HG02610 (cell line): Measurements from ENCODE around the gene ZBTB25.
A peak's percentile ranks its signal among the peaks of the same experiment; 100 is the strongest.

Experiments used
- ATAC-seq: cut with Tn5 transposase; IDR thresholded peaks from one replicate; pipeline ENCODE4 v1.9.1; 2021; ENCODE audit warnings: mild to moderate bottlenecking, moderate library complexity; ENCODE audit not compliant: unreplicated experiment

Gene ZBTB25, protein sequence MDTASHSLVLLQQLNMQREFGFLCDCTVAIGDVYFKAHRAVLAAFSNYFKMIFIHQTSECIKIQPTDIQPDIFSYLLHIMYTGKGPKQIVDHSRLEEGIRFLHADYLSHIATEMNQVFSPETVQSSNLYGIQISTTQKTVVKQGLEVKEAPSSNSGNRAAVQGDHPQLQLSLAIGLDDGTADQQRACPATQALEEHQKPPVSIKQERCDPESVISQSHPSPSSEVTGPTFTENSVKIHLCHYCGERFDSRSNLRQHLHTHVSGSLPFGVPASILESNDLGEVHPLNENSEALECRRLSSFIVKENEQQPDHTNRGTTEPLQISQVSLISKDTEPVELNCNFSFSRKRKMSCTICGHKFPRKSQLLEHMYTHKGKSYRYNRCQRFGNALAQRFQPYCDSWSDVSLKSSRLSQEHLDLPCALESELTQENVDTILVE

DNA sequence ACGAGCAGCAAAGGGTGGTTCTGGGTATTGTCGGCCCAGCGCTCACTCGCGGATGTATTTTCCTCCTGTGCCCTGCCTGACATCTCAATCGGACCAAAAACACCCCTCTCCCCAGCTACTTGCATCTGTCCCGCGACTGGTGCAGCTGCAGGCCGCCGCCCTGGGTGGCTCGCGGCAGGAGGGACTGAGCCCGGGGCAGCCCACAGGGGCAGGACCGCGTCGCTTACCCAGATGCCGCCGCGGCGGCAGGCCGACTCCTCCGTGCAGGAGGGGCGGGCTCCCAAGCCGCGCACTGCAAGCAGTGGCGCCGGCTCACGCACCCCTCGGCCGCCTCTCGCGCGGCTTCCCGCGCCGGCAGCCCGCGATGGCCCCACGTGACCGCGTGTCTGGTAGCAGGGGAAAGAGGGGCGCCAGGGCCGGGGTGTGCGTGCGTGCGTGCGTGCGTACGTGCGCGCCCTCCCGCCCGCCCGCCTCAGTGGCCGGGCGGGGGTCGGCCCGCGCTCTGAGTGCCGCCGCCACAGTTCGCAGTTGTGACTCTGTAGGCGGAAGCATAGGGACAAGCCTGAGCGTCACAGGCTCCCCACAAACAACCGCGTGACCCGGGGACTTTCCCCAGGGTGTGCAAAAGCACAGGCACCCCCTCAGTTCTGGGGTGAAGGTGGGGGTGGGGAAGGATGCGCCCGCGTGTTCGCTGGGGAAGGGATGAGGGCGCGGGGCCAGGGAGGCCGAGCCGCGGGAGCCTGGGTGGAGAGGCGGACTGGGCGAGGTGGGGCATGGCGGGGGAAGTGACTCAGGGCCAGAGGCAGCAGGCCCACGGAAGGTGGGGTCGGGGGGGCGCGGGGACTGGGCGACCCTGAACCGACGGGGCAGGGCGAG, at the start of gene ZBTB25:
ZBTB25 (minus strand) TSS at position 405 of the 876 bp plus-strand sequence. CDS start 13,305 bp downstream, outside the sequence.
- peak; percentile 60 for ATAC-seq

DNA sequence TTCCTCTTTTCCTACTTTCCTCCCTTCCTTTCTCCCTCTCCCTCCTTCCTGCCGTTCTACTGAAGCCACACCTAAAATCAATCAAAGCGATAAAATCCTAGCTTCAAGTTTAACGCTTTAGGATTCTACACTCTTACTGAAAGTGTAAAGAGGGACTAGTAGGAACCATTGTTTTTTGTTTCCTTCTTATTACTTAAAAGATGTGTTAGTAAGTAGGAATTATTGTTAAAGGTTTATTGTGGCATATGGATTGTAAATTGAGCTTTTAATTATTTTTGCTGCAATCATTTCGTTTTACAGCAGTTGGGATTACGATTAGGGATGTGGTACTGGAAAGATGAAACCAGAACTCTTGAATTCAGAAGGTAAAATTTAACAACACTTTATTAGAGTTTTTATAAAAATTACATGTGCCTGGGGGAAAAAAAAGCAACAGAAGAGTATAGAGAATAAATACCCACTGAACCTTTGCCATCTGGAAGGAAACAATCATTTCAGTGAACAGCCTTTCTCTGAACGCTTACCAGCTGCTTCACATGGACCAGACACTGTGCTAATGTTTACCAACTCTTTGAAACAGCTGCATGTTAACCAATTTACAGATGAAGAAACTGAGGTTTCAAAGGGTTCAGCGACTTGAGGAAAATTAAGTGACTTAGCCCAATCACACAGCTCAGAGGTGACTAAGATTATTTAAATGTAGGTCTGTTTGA, 47.1 kb upstream of the ZBTB25 start:
- no peak for ATAC-seq

DNA sequence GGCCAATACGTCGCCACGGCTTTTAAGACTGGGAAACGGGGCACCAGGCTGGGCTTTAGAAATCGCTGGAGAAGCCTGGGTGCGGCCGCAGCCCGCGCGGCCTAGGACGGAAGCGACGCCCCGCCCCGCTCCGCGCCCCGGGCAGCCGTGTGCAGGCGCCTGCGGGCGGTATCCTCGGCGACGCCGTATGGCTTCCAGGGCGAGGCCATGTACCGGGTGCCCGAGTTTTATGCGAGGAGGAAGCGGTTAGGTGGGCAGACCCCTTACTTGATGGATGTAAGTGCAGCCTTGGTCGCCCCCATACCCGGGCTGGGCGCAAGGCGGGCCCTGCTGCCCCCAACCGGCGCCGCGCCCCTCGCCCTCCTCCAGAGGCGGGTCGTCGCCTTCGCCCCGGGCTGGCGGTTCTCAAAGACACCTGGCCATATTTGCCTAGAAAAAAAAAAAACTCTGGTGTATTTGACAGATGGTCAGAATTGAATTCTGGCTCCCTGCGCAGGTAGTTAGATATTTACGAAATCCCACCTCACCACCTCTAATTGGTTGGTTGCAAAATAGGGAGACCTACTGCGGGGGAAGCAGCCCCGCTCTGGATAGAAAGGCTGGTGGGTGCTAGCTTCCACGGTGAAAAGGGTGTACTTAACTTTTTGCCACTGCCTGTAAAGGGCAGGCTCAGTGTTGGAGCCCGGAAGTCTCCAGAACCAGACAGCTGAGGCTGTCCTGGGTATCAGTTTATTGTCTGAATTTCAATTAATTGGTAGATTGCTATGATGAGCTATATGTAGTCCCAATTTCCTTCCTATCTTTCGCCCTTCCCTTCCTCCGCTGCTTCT, 46.4 kb upstream of the ZBTB25 start, which contains the start of gene PPP1R36:
PPP1R36 (plus strand) TSS at position 171 of the 830 bp plus-strand sequence; CDS start at position 208, 37 bp downstream.
- peak; percentile 46 for ATAC-seq

DNA sequence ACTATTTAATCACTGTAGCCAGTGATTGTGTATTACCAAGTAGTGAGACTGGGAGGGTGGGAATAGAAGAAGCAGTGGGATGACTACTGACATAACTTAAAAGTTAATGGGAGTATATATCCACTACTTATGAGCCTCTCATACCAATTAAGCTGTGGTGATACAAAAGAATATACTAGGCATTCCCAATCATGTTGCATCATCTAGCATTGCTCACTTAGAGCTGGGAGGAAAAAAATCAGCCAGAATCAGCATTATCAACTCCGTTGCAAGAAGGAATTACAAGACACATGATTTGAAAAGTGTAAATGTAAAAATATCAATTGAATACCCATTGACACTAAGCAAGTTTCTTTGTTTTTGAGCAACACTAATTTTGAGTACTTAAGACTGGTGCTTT, 45.4 kb upstream of the ZBTB25 start:
- no peak for ATAC-seq

DNA sequence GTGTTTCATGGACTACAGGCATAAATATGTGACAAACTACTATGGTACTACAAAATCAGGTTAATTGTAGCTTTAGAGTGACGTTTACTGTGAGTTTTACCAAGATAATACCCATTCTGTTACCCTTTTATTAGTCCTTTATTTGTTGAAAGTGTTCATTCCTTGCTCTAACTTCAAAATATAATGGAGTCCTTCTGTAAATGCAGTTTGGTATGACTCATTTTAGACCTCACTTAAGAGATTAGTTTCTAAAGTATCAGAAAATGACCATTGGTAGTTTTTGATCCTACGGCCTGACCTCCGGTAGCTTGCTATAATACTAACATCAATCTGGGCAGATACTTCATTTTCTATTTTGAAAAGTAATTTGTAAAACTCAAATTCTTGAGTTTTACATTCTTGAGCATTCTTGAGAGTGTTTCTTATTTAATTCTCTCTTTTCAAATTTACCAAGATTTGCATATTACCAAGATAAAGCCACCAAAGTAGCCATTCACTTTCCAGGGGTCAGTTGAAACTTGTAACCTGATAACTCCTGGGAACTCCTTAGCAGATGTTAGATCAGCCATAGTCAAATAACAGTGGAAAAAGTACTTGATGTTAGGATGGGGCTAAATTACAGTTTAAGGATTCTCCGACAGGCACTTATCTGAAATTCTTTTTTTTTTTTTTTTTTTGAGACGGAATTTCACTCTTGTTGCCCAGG, 41.1 kb upstream of the ZBTB25 start:
- no peak for ATAC-seq

DNA sequence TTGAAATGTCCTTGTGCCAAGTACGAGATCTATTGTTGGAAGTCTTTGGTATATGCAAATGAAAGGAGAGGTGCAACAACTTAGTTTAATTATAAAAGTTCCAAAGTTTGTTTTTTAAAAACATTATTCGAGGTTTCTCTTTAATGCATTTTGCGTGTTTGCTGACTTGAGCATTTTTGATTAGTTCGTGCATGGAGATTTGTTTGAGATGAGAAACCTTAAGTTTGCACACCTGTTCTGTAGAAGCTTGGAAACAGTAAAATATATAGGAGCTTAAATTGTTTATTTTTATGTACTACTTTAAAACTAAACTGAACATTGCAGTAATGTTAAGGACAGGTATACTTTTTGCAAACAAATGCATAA, 39.2 kb upstream of the ZBTB25 start:
- ATAC-seq, result no peak

DNA sequence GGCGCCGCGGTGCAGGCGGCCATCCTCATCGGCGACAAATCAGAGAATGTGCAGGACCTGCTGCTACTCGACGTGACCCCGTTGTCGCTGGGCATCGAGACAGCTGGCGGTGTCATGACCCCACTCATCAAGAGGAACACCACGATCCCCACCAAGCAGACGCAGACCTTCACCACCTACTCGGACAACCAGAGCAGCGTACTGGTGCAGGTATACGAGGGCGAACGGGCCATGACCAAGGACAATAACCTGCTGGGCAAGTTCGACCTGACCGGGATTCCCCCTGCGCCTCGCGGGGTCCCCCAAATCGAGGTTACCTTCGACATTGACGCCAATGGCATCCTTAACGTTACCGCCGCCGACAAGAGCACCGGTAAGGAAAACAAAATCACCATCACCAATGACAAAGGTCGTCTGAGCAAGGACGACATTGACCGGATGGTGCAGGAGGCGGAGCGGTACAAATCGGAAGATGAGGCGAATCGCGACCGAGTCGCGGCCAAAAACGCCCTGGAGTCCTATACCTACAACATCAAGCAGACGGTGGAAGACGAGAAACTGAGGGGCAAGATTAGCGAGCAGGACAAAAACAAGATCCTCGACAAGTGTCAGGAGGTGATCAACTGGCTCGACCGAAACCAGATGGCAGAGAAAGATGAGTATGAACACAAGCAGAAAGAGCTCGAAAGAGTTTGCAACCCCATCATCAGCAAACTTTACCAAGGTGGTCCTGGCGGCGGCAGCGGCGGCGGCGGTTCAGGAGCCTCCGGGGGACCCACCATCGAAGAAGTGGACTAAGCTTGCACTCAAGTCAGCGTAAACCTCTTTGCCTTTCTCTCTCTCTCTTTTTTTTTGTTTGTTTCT, 38.6 kb upstream of the ZBTB25 start:
- no peak for ATAC-seq

DNA sequence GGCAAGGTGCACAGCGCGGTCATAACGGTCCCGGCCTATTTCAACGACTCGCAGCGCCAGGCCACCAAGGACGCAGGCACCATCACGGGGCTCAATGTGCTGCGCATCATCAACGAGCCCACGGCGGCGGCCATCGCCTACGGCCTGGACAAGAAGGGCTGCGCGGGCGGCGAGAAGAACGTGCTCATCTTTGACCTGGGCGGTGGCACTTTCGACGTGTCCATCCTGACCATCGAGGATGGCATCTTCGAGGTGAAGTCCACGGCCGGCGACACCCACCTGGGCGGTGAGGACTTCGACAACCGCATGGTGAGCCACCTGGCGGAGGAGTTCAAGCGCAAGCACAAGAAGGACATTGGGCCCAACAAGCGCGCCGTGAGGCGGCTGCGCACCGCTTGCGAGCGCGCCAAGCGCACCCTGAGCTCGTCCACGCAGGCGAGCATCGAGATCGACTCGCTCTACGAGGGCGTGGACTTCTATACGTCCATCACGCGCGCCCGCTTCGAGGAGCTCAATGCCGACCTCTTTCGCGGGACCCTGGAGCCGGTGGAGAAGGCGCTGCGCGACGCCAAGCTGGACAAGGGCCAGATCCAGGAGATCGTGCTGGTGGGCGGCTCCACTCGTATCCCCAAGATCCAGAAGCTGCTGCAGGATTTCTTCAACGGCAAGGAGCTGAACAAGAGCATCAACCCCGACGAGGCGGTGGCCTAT, 37.8 kb upstream of the ZBTB25 start:
- ATAC-seq, result no peak

DNA sequence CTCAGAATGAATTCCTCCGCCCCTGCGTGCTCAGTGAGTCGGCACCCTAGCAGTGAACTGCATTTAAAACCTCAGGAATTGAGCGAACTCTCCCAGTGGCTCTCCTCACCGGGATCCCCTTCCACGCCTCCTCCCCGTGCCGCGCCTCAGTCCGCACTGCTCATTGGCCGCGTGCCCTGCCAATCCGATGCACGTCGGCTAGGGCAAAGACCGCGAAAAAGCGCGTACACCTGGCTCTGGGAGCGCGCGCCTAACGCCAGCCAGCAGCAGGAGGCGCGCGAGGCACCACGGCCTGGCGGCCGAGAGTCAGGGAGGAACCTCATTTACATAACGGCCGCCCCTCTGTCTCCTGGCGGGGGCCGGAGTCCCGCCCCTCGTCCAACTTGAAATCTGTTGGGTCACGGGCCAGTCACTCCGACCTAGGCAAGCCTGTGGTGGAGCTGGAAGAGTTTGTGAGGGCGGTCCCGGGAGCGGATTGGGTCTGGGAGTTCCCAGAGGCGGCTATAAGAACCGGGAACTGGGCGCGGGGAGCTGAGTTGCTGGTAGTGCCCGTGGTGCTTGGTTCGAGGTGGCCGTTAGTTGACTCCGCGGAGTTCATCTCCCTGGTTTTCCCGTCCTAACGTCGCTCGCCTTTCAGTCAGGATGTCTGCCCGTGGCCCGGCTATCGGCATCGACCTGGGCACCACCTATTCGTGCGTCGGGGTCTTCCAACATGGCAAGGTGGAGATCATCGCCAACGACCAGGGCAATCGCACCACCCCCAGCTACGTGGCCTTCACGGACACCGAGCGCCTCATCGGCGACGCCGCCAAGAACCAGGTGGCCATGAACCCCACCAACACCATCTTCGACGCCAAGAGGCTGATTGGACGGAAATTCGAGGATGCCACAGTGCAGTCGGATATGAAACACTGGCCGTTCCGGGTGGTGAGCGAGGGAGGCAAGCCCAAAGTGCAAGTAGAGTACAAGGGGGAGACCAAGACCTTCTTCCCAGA, 36.9 kb upstream of the ZBTB25 start, which contains the start of gene HSPA2:
HSPA2 (plus strand) TSS at position 534 of the 995 bp plus-strand sequence; CDS start at position 643, 109 bp downstream.
- ATAC-seq, result peak; percentile 96

DNA sequence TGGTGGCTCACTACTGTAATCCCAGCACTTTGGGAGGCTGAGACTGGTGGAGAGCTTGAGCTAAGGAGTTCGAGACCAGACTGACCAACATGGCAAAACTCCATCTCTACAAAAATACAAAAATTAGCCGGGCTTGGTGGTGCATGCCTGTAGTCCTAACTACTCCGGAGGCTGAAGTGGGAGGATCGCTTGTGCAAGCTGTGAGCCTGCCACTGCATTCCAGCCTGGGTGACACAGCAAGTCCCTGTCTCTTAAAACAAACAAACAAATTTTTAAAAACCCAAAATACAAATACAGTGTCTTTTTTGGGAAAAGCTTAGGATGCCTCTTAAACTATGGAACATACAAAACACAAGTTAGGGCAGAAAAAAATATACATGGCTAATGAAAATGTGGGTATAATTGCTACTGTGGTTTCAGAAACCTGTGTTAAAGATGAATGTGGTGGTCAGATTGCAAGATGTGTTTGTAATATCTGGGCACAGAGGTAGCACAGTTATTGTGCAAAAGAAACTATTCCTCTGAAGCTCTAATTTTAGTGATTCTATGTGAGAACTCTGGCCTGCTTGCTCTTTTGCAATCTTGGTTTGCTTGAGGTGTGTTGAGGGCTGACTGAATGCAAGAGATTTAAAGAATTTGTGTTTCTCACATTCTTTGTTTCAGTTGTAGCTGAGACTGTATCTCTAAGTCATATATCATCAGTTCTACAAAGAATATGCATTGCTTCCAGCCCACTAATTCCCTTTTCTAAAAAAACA, 33.0 kb upstream of the ZBTB25 start:
- no peak for ATAC-seq

DNA sequence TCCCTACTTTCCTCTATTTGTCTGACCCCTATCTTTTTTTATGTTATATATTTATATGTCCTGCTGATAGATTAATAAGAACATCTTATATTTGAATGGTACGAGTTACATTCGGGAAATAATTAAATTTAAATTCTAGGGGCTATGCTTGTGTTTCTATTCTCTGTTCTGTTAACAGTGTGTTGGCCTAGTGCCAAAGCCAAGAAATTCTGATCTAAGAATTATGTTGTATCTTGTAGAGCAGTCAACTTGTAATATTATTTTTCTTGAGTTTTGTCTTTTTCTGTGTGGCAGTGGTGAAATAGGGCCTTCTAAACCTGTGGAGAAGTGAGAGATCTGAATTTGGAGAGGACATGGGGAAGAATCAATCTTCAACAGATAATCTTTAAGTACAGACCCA, 27.9 kb upstream of the ZBTB25 start:
- ATAC-seq, result no peak

DNA sequence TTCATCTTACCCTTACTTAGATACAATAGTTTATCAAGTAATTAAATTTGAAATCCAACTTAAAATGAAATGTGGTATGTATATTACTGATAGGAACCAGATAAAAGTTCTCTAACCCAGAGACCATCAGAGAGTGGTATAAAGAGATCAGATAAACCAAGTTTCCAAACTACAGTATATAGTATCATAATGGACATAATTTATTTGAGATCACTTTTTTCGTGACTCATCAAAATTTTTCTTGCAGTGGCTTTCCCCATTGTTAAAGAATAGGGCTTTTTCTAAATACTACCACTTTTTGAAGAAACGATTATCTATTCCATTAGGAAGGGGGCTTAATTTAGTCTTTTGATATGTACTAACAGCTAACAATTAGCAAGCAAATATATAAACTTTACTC, 21.7 kb upstream of the ZBTB25 start:
- ATAC-seq, result no peak

DNA sequence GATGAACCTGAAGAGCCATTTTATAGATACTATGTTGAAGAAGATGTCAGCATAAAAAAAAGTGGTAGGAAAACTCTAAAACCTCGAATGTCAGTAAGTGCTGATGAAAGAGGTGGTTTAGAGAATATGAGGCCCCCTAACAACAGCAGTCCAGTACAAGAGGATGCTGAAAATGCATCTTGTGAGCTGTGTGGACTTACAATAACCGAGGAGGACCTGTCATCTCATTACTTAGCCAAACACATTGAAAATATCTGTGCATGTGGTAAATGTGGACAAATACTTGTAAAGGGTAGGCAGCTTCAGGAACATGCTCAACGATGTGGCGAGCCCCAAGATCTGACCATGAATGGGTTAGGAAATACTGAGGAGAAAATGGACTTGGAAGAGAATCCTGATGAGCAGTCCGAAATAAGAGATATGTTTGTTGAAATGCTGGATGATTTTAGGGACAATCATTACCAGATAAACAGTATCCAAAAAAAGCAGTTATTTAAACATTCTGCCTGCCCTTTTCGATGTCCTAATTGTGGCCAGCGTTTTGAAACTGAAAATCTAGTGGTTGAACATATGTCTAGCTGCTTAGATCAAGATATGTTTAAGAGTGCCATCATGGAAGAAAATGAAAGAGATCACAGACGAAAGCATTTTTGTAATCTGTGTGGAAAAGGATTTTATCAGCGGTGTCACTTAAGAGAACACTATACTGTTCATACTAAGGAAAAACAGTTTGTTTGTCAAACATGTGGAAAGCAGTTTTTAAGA, 19.1 kb upstream of the ZBTB25 start:
- no peak for ATAC-seq

DNA sequence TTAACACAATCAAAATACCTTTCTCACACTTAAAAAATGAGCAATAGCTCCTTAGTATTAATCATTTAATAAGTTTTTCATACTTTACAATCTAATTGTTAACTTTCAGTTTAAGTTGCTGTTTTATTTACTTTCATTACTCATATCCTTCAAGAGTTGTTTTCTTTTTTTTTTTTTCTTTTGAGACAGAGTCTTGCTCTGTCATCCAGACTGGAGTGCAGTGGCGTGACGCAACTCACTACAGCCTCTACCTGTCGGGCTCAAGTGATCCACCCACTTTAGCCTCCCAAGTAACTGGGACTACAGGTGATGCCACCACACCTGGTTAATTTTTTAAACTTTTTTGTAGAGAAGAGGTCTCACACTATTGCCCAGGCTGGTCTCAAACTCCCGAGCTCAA, 17.1 kb upstream of the ZBTB25 start:
- no peak for ATAC-seq

DNA sequence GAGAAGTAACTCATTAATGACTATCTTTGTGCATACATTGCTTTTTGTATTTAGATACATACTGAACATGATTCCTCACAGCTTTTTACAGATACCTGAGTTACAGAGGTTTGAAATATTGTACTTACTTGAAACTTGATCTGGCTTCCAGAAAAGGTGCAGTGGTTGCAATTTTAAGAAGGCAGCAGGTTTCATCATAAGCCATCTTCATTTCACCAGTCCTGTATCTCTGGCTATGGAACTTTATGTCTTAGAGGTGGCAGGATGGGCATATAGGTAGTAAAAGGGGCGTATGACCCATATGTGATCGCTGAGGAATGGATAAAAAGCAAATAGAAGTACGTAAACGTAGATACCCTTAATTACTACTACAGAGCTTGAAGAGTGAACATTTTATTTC, 14.6 kb upstream of the ZBTB25 start:
- no peak for ATAC-seq
